ENCODE results near the gene ANKRD35.
"Not testable (repeated sequence)": the region's sequence is repeated elsewhere in the genome, so short reads cannot be mapped to it uniquely, and the experiment has no call there.

Gene ANKRD35

GRCh38 chr1:145858901-145859490, 26.7 kb downstream of the ANKRD35 start, which contains the start of gene PIAS3:
PIAS3 (minus strand) TSS chr1:145859081; CDS start chr1:145858990, 91 bp downstream.
- DNase-seq: peak; percentile 59 to 95 (median 88)

- peak in 24 of 51 donors; percentile 5 to 71 (median 42) for DNase-seq
Measured at GRCh38 chr1:145858238-145858900, 27.3 kb downstream of the ANKRD35 start.

DNA sequence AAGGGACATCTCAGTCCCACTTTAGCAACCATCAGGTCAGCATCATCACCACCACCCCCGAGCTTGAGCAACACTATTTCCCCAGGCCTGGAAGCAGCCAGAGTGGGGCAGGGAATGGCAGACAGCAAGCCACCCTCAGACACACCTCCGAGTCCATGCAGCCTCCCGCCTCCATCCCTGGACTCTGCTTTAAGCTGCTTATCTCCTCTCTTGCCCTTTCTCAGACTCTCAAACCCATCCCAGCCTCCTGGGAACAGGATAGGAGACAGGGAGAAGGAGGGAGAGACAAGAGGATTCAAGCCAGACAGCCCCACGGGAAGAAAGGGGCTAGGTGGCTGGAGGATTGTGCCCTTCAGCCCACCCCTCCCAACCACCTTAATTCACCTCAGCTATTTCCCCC, 28.5 kb downstream of the ANKRD35 start:
- DNase-seq: no peak

DNA sequence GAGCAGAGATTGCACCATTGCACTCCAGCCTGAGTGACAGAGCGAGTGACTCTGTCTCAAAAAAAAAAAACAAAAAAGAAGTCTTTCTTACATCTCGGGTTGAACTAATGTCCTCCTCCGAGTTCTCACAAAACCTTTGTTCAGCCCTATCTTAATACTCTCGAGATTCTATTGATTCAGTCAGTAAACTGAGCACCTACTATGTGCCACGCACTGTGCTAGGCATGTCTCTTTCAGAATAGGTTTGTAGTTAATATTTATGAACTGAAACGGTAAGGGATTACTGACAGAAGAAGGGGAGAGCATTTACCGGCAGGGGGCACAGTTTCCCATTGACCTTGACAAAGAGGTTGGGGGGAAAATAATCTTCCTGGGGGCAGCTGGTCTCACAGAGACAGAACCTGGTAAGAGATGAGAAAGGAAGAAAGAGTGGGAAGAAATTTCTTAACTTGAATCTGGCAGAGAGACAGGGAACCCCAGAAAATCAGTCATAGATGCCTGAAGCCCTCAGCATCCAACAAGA, 30.2 kb downstream of the ANKRD35 start:
- no peak for DNase-seq

- DNase-seq: no peak
Measured at GRCh38 chr1:145849356-145850160, 36.1 kb downstream of the ANKRD35 start.

DNA sequence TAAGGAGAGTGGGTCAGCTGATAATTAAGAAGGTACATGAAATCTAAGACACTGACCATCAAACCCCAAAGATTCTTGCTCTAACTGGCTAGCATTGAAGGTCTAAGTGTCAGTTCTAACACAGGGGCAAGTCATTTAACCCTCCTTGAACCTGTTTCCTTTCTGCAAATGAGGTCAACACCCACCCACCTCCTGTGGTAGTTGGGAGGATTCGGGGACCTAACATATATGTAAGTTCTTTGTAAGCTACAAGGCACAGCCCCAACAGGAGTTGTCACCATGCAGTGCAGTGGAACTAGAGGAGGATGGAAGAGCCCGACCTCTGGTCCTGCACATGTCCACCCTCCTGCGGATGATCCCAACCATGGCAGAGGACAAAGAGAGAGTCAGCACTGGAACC, 37.8 kb downstream of the ANKRD35 start:
- DNase-seq: no peak

- DNase-seq: peak in 4 of 51 donors; percentile 7 to 25 (median 16)
Measured at GRCh38 chr1:145846201-145846612, 39.5 kb downstream of the ANKRD35 start.

DNA sequence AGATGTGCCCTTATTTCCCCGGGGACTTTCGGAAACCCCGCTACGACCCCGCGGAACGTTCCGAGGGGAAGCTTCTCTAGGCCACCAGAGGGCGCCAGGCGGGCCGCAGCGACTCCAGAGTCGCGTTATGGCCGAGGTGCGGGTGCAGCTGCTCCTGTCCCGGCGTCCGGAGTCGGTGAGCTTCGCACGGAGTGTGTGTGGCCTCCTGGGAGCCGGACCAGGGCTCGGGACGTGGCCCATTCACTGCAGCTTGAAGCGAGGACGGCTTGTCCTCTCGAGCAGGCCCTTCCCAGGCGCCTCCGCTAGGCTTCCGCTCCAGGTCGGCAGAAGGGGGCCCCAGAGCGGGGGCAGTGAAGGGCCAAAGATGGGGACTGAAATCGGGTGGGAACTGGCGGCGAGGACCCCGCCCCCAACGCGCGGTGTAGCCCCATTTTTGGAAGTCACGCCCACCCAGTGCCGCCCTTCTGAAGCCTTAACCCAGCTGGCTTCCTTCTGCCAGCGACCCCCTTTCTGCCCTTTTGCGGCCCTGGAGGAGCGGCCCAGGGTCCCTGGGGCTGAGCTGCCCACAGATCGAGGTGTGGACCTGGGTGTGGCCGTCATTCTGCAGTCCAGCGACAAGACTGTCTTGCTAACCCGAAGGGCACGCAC, 40.0 kb downstream of the ANKRD35 start, which contains the start of gene NUDT17:
TSS of gene NUDT17 (plus strand) at position 117 of the 648 bp plus-strand sequence. CDS start at position 128, 11 bp downstream.
- peak in 50 of 51 donors; percentile 4 to 79 (median 54) for DNase-seq

DNA sequence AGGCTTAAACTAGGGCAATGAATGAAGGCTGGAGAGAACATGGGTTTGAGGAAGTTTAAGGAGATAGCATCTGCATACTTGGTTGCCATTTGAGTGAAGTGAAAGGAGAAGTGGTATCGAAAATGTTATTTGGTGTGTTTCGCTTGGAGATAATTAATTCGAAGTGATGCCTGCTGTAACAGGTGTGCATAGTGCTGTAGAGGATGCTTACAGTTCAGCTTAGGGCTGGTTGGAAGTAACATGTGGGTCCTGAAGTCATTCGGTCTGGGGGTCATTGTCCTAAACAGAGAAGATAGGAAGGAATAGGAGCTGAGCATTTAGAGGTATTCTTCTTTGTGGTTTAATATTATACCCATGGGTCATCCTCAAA, 40.5 kb downstream of the ANKRD35 start:
- peak in 2 of 51 donors; percentile 40 to 70 for DNase-seq

DNA sequence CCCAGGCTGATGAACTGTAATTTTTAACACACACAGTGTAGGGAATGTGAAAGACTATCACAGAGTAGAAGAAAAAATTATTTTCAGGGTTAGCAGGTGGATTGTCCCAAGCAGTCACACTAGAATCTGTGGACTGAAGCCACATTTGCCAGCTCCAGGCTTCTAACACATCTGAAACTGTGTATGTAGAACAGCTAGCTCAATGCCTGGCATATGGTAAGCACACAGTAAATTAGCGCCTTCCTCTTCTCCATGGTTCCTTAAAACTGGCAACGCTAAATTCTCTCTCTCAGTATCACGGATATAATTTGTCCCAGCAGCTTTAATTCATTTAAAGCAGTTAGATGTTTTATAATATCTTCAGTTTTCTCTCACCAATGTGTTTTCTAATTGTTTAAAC, 42.6 kb downstream of the ANKRD35 start:
- DNase-seq: no peak

- DNase-seq: no peak
Measured at GRCh38 chr1:145837656-145838055, 48.0 kb downstream of the ANKRD35 start.

DNA sequence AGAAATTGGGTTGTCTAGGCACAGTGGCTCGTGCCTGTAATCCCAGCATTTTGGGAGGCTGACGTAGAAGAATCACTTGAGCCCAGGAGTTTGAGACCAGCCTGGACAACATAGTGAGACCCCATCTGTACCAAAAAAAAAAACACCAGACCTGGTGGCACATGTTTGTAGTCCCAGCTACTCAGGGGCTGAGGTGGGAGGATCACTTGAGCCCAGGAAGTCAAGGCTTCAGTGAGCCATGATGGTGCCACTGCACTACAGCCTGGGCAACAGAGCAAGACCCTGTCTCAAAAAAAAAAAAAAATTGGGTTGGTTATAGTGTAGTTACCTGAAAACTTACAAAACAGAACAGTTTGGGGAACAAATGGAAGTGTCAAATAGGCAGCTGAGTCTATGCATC, 54.9 kb downstream of the ANKRD35 start:
- not testable (repeated sequence) for DNase-seq

DNA sequence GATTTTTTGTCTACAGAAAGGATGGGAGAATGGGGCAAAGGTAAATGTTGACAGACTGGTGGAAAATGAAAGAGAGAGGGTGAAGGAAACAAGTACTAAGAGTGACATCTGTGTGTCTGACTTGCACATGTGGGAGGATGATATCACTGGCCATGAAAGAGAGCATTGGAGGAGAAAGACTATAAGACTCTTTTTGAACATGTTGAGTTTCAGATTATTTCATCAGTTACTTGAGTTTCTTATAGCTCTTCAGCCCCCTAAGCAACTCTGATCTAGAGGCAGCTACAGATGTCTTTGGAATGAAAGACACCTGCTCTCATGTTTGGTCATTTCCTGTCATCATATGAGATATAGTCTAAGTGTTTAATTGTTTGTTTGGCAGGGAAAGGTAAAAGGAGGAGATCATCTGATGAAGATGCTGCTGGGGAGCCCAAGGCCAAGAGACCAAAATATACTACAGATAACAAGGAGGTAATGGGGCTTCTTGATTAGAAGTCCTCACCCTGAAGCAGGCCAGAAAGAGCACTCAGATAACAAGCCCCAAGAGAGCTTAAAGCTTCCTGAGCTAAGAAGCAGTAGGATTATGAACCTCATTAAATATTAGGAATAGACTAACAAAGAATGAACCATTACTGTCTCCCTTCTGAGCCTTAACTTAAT, 57.2 kb downstream of the ANKRD35 start:
- DNase-seq: no peak

DNA sequence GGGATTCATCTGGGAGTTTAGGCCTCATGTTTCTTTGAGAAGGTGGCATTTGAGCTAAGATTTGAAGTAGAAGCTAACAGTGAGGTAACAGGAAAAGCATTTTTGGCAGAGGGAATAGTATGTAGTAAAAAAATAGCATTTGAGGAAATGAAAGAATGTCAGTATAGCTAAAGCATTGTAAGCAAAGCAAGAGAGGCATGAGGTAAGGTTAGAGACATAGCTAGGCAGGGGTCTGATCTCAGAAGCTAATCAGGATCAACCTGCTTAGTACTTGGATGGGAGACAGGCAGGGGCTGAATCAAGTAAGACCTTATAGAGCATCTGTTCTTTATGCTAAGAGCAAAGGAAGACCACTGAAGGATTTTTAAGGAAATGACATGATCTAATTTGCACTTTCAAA, 57.7 kb downstream of the ANKRD35 start:
- no peak for DNase-seq

DNA sequence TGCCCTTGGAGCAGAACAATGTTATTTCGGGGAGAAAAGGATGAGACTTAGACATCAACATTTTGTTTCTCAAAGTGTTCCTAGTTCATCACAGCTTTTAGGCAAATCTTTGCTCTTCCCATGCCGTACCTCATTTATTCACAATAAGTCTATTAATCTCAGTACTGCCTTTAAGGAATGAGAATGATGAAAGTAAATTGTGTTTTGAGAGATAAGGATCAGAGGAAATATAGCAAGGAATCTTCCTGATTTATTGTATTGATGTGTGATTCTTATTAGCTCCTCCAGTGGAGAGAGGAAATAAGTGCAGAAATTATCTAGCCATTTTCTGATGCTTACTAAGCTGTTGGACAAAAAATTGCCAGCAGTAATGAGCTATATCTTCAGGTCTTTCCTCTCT, 59.6 kb downstream of the ANKRD35 start:
- DNase-seq: no peak

DNA sequence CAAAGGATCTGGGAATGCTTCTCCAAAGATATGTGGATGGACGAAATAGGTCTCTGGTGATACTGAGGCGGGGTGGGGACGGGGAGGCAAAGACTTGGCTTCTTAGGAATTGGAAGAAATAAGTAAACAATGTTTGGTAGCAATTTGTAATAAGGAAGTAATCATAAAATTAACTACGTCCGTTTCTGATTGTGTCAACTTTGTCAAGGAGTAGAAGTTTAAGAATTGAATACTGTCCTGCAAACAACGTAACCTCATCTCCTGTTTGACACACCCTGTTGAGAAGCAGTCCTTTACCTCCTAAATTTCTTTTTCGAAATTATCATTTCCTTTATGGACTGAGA, 61.2 kb downstream of the ANKRD35 start:
- no peak for DNase-seq

DNA sequence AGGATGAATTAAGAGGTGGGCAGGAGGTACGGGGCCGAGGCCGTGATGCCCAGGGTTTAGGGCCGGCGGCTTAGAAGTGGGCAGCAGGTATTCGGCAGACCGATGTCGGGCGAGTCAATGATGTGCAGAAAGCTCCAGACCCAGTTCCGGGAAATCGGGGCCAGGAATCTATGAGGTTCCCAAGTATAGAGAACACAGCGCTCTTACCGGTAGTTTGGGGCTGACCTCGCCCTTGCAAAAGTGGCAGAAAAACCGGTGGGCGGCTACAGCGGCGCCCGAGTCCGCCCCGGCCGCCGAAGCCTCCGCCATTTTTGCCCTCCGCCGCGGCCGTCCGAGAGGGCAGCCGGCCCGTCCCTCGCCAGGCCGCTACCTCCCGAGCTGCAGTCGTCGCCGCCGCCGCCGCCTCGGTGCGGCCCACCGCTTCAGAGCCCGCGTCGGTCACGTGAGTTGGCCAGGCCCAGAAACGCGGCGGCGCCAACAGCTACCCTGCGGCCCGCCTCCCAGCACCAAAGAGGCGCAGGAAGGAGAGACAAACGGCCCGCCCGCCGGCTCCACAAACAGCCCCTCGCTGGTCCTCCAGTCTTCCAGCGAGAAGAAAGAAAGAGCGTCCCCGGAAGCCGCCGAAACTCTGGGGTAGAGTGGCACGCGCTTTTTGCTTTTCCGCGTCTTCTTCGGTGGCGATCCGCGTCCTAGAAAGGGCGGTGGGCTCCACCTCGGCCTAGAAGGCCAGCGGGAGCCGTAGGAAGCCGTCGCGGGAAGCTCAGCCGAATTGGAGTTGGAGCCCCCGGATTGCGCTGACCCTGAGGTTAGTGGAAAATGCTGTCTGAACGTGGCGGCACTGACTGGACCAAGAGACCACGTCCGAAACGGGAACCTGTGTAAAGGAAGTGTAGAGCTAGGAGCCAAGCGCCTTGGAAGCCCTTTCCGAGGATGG, 61.8 kb downstream of the ANKRD35 start, which contains the start of the genes POLR3C and RNF115:
TSS of gene POLR3C (plus strand) at position 636 of the 934 bp plus-strand sequence. CDS start 1,577 bp downstream, outside the sequence.
TSS of gene RNF115 (minus strand) at position 531 of the 934 bp plus-strand sequence. CDS start at position 309, 222 bp downstream.
- peak; percentile 25 to 93 (median 81) for DNase-seq

DNA sequence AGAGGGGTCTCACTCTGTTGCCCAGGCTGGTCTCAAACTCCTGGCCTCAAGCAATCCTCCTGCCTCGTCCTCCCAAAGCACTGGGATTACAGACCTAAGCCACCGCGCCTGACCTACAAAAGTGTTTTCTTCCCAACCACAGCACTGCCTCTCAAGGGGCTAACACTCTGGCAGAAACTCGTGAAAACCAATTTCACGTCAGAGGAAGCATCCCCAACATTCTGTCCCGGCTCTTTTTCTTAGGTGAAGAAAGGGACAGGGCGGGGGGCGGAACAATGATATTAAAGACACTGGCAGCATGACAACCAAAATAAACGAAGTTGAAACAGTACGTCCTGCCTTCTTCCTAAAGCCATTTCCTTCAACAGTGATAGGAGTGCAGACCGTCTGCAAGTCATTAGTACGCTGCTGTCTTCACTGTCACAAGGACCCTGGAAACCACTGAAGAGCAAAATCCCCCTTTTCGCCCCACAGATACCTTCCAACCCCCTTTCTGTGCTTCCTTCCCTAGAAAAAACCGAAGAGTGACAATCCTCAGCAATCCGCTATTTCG, 62.8 kb downstream of the ANKRD35 start:
- DNase-seq: not testable (repeated sequence)

DNA sequence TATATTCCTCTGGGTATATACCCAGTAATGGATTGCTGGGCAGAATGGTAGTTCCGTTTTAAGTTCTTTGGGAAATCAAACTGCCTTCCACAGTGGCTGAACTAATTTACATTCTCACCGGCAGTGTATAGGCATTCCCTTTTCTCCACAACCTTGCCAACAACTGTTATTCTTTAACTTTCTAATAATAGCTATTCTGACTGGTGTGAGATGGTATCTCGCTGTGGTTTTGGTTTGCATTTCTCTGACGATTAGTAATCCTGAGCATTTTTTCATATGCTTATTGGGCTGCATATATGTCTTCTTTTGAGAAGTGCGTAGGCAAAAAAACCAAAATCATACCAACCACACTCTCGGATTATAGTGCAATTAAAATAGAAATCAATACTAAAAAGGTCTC, 67.6 kb downstream of the ANKRD35 start:
- DNase-seq: not testable (repeated sequence)
